PC-9 (cell line): ENCODE measurements around the gene NCF4. TPM values are rescaled to one million over a fixed set of nuclear protein-coding genes. Genes with fewer than 3 reads are reported as not detected.
A peak's percentile ranks its signal among the peaks of the same experiment; 100 is the strongest.

Experiments
- BruUV-seq: library from RNA; stranded (reverse); fragments of 400-500 nt; replicated peaks from 2 replicates; lab custom pipeline; 2021; lab: Mats Ljungman, UMichigan
- CTCF ChIA-PET: fragments of 300-600 bp; sonication (Branson Sonifier 250); formaldehyde crosslinking; loops from one replicate; lab custom pipeline; 2022; ENCODE audit warnings: antibody characterized with exemption; lab: Charles Lee
- POLR2A ChIA-PET: fragments of 300-600 bp; sonication (Branson Sonifier 250); formaldehyde crosslinking; loops from one replicate; lab custom pipeline; 2022; ENCODE audit warnings: antibody characterized with exemption; ENCODE audit not compliant: unreplicated experiment; lab: Charles Lee
- DNase-seq, 2 experiments: peaks; one replicate each; pipeline versions ENCODE4 v3.0.0 to v3.0.0-alpha.2; 2015 to 2022; ENCODE audit warnings: mixed read lengths in 1 of 2
- H2AFZ ChIP-seq: fragments of 200-600 bp; sonication (generic); 2 replicates; pipeline ENCODE4 v1.8.1; 2017; ENCODE audit warnings: antibody characterized with exemption
- H3F3A ChIP-seq: fragments of 200-600 bp; sonication (generic); 2 replicates; pipeline ENCODE4 v1.8.1; 2017; ENCODE audit warnings: antibody characterized with exemption, mild to moderate bottlenecking, low read depth; ENCODE audit not compliant: insufficient read depth
- H3K27ac ChIP-seq: fragments of 200-600 bp; sonication (generic); 2 replicates; pipeline ENCODE4 v1.6.1; 2016; ENCODE audit warnings: mixed run types
- H3K27me3 ChIP-seq: fragments of 200-600 bp; sonication (generic); 2 replicates; pipeline ENCODE4 v1.6.1; 2016; ENCODE audit warnings: low read depth, mixed run types; ENCODE audit not compliant: insufficient read depth
- H3K36me3 ChIP-seq: fragments of 200-600 bp; sonication (generic); 2 replicates; pipeline ENCODE4 v1.6.1; 2016; ENCODE audit warnings: low read depth, mixed run types
- H3K4me1 ChIP-seq: fragments of 200-600 bp; sonication (generic); replicated peaks from 2 replicates; pipeline ENCODE4 v1.6.1; 2016; ENCODE audit warnings: mixed run types; ENCODE audit not compliant: insufficient read depth
- H3K4me2 ChIP-seq: fragments of 200-600 bp; sonication (generic); 2 replicates; pipeline ENCODE4 v1.6.1; 2017; ENCODE audit warnings: mixed run types
- H3K4me3 ChIP-seq: fragments of 200-600 bp; sonication (generic); 2 replicates; pipeline ENCODE4 v1.6.1; 2016; ENCODE audit warnings: mixed run types
- H3K79me2 ChIP-seq: fragments of 200-600 bp; sonication (generic); 2 replicates; pipeline ENCODE4 v1.6.1; 2017; ENCODE audit warnings: low read depth, mixed run types
- H3K9me2 ChIP-seq: fragments of 200-600 bp; sonication (generic); 2 replicates; pipeline ENCODE4 v1.8.1; 2017; ENCODE audit warnings: mild to moderate bottlenecking; ENCODE audit not compliant: insufficient read depth
- H3K9me3 ChIP-seq: fragments of 200-600 bp; sonication (generic); 2 replicates; pipeline ENCODE4 v1.8.1; 2016; ENCODE audit warnings: low read depth; ENCODE audit not compliant: insufficient read depth
- H4K20me1 ChIP-seq: fragments of 200-600 bp; sonication (generic); 2 replicates; pipeline ENCODE4 v1.8.1; 2017; ENCODE audit not compliant: insufficient read depth
- CTCF ChIP-seq: fragments of 200-600 bp; sonication (generic); conservative IDR thresholded peaks from 2 replicates; pipeline ENCODE4 v1.6.1; 2017; ENCODE audit warnings: mixed run types, antibody characterized with exemption, mild to moderate bottlenecking, moderate library complexity
- EZH2 ChIP-seq: fragments of 200-600 bp; sonication (generic); IDR thresholded peaks from 2 replicates; pipeline ENCODE4 v1.8.0; 2017; ENCODE audit warnings: antibody characterized with exemption, low read depth
- intact Hi-C: fragments of 100-400 bp; cut with micrococcal nuclease; formaldehyde crosslinking; loops from one replicate; pipeline ENCODE4 v1.10.0; 2022; ENCODE audit not compliant: unreplicated experiment
- total RNA-seq: library from RNA; stranded (reverse); gene quantifications from 2 replicates; pipeline ENCODE4 v1.2.3, GENCODE V29; 2021

NCF4 gene
- total RNA-seq, 1 experiment from 2014 or later, result 3.9 TPM

- no peak overlapping the region for H2AFZ ChIP-seq
- POLR2A ChIA-PET, result no interaction called here
- peak; percentile 53 to 59 for DNase-seq
- no TSS peak for BruUV-seq
- H3K79me2 ChIP-seq, result no peaks in the 10 kb centered on the region
- H3K27ac ChIP-seq, result no peak overlapping the region
- no peaks in the 10 kb centered on the region for H3K9me3 ChIP-seq
- peaks cover 16% of the 10 kb centered on the region; the same call in 1 of the 2 replicates for H3K4me1 ChIP-seq
- H3F3A ChIP-seq, result peaks cover 3% of the 10 kb centered on the region; the same call in 1 of the 2 replicates
- H3K36me3 ChIP-seq, result no peaks in the 10 kb centered on the region
- CTCF ChIA-PET, result no interaction called here
- no peak overlapping the region for H3K4me2 ChIP-seq
- no peaks in the 10 kb centered on the region for H3K9me2 ChIP-seq
- intact Hi-C loops, result no loop called here
- no peak overlapping the region for H3K4me3 ChIP-seq
- H3K27me3 ChIP-seq, result no peaks in the 10 kb centered on the region; the same call in 1 of the 2 replicates
- H4K20me1 ChIP-seq, result no peaks in the 10 kb centered on the region
- no peak for TF ChIP-seq EZH2
- no peak for TF ChIP-seq CTCF
These were observed 64.8 kb downstream of the NCF4 start for GRCh38 chr22:36925388-36926290.

- intact Hi-C loops, result no loop called here
- Histone ChIP-seq H3K9me3 (no peaks in the 10 kb centered on the region), H3F3A (no peaks in the 10 kb centered on the region), H3K4me1 (peaks cover 16% of the 10 kb centered on the region; the same call in 1 of the 2 replicates), H3K4me2 (no peak overlapping the region), H2AFZ (no peak overlapping the region), H3K9me2 (no peaks in the 10 kb centered on the region), H4K20me1 (no peaks in the 10 kb centered on the region), H3K4me3 (no peak overlapping the region), H3K27ac (no peak overlapping the region), H3K36me3 (no peaks in the 10 kb centered on the region), H3K79me2 (no peaks in the 10 kb centered on the region), H3K27me3 (no peaks in the 10 kb centered on the region; the same call in 1 of the 2 replicates)
- DNase-seq, result no peak
- CTCF ChIA-PET, result no interaction called here
- no peak for TF ChIP-seq EZH2
- no peak for TF ChIP-seq CTCF
- POLR2A ChIA-PET, result no interaction called here
- BruUV-seq, result TSS peak; percentile 50
These were observed 65.5 kb downstream of the NCF4 start for GRCh38 chr22:36926309-36926708.

- intact Hi-C loops, result no loop called here
- Histone ChIP-seq H3K9me2 (no peaks in the 10 kb centered on the region), H3K36me3 (no peaks in the 10 kb centered on the region), H3K4me1 (peaks cover 16% of the 10 kb centered on the region; the same call in 1 of the 2 replicates), H3K27ac (no peak overlapping the region), H4K20me1 (no peaks in the 10 kb centered on the region), H3F3A (no peaks in the 10 kb centered on the region), H3K9me3 (no peaks in the 10 kb centered on the region), H3K4me2 (no peak overlapping the region), H2AFZ (no peak overlapping the region), H3K4me3 (no peak overlapping the region), H3K79me2 (no peaks in the 10 kb centered on the region), H3K27me3 (no peaks in the 10 kb centered on the region; the same call in 1 of the 2 replicates)
- no peak for TF ChIP-seq EZH2
- no peak for TF ChIP-seq CTCF
- CTCF ChIA-PET, result interaction anchor here (0.6 to 0.8 kb wide), 3 partner anchors 36 to 664 kb away, joined by 3 to 5 read pairs (median 3); no protein-coding TSS in a partner anchor
- POLR2A ChIA-PET, result no interaction called here
- no TSS peak for BruUV-seq
- DNase-seq, result no peak
These were observed 66.1 kb downstream of the NCF4 start for GRCh38 chr22:36926721-36927435.

Other genes with a start within 250 kb of the NCF4 start
- not detected in 2 replicates for gene CACNG2, start 157.3 kb upstream of the NCF4 start, total RNA-seq
- 74.2 and 84.2 TPM in 2 replicates for gene IFT27, start 84.9 kb upstream of the NCF4 start, total RNA-seq
- gene PVALB, start 44.0 kb upstream of the NCF4 start, total RNA-seq, result not detected in 2 replicates
- gene CSF2RB, start 52.6 kb downstream of the NCF4 start, total RNA-seq, result not detected in 2 replicates
- gene TST, start 158.4 kb downstream of the NCF4 start, total RNA-seq, result 99.4 and 123 TPM in 2 replicates
- 75.9 and 109 TPM in 2 replicates for gene MPST, start 158.7 kb downstream of the NCF4 start, total RNA-seq
- 29.5 and 32.6 TPM in 2 replicates for gene KCTD17, start 190.7 kb downstream of the NCF4 start, total RNA-seq
- 0.79 and 0.88 TPM in 2 replicates for gene TMPRSS6, start 248.7 kb downstream of the NCF4 start, total RNA-seq